GM12878 (cell line): ENCODE data around the gene LRRN1. TPM values are rescaled to one million over a fixed set of nuclear protein-coding genes. Genes with fewer than 3 reads are reported as not detected.

Experiments used
- ATAC-seq: fragments of 200-7000 bp; cut with Tn5 transposase; 3 replicates; pipeline ENCODE4 v1.9.1; 2020; ENCODE audit warnings: mild to moderate bottlenecking, moderate library complexity
- BruUV-seq: library from RNA; stranded (reverse); fragments of 400-500 nt; replicated peaks from 2 replicates; lab custom pipeline; 2021; lab: Mats Ljungman, UMichigan
- CTCF ChIA-PET: fragments of 300-600 bp; sonication (Branson Sonifier 250); formaldehyde crosslinking; extraction: SDS; loops from one replicate; lab custom pipeline; 2021; ENCODE audit warnings: inconsistent platforms; lab: Yijun Ruan, JAX
- POLR2A ChIA-PET: fragments of 350-600 bp; formaldehyde crosslinking; extraction: SDS; loops from one replicate; lab custom pipeline; 2021; ENCODE audit warnings: inconsistent platforms; lab: Charles Lee
- RAD21 ChIA-PET: fragments of 300-600 bp; sonication (Branson Sonifier 250); formaldehyde crosslinking; loops from one replicate; lab custom pipeline; 2023; ENCODE audit warnings: antibody characterized with exemption; ENCODE audit not compliant: unreplicated experiment; lab: Charles Lee
- SMC1A ChIA-PET: fragments of 300-600 bp; sonication (Branson Sonifier 250); formaldehyde crosslinking; loops from one replicate; lab custom pipeline; 2023; ENCODE audit not compliant: unreplicated experiment, uncharacterized antibody; lab: Charles Lee
- DNase-seq: peaks from one replicate; pipeline ENCODE4 v3.0.0-alpha.2; 2011; ENCODE audit warnings: low read depth, low spot score
- FAIRE-seq: peaks from 3 replicates; lab custom pipeline; 2011; peaks lifted over from hg19 to GRCh38; lab: Jason Lieb, UNC
- H2AFZ ChIP-seq: 2 replicates; pipeline ENCODE4 v1.6.0; 2011; ENCODE audit warnings: low read depth, low read length, control low read depth; ENCODE audit not compliant: control insufficient read depth
- H3K27ac ChIP-seq: 2 replicates; pipeline ENCODE4 v1.5.1; 2011; ENCODE audit warnings: control low read depth; ENCODE audit not compliant: control insufficient read depth, insufficient read depth
- H3K27me3 ChIP-seq, 2 experiments: replicated peaks in 1 of 2; 2 replicates each; pipeline versions ENCODE4 v1.6.0 to v1.6.1; 2011; ENCODE audit warnings: low read length in 1 of 2; ENCODE audit not compliant: control insufficient read depth in 2 of 2, insufficient read depth in 2 of 2
- H3K36me3 ChIP-seq, 2 experiments: 2 replicates each; pipeline ENCODE4 v1.5.1; 2011; ENCODE audit warnings: low read length in 1 of 2; ENCODE audit not compliant: control insufficient read depth in 2 of 2, insufficient read depth in 2 of 2
- H3K4me1 ChIP-seq: 2 replicates; pipeline ENCODE4 v1.6.1; 2011; ENCODE audit warnings: mild to moderate bottlenecking, low read length, moderate library complexity, mixed read lengths; ENCODE audit not compliant: control insufficient read depth, insufficient read depth
- H3K4me2 ChIP-seq: 2 replicates; pipeline ENCODE4 v1.6.0; 2011; ENCODE audit warnings: control low read depth; ENCODE audit not compliant: control insufficient read depth, insufficient read depth
- H3K4me3 ChIP-seq: fragments of 200-600 bp; sonication (generic); 2 replicates; pipeline ENCODE4 v1.5.1; 2016
- H3K79me2 ChIP-seq: 2 replicates; pipeline ENCODE4 v1.6.0; 2011; ENCODE audit warnings: low read length; ENCODE audit not compliant: control insufficient read depth, insufficient read depth
- H3K9ac ChIP-seq: 2 replicates; pipeline ENCODE4 v1.8.0; 2011; ENCODE audit warnings: low read length, control low read depth, mixed read lengths; ENCODE audit not compliant: control insufficient read depth, insufficient read depth
- H3K9me3 ChIP-seq: replicated peaks from 3 replicates; pipeline ENCODE4 v1.5.1; 2011; ENCODE audit warnings: mild to moderate bottlenecking, low read length; ENCODE audit not compliant: control insufficient read depth, insufficient read depth
- H4K20me1 ChIP-seq: 2 replicates; pipeline ENCODE4 v1.6.0; 2011; ENCODE audit not compliant: control insufficient read depth, insufficient read depth
- BACH1 ChIP-seq: fragments of 450-650 bp; IDR thresholded peaks from 2 replicates; pipeline ENCODE4 v1.6.1; 2017; ENCODE audit warnings: mild to moderate bottlenecking, borderline replicate concordance
- JUND ChIP-seq: IDR thresholded peaks from 2 replicates; pipeline ENCODE4 v1.6.1; 2012; ENCODE audit warnings: low read depth, mild to moderate bottlenecking, low read length, improper control_type of control experiment, moderate library complexity
- MEF2B ChIP-seq: fragments of 450-650 bp; IDR thresholded peaks from 2 replicates; pipeline ENCODE4 v1.6.1; 2018; ENCODE audit warnings: mild to moderate bottlenecking, moderate library complexity; ENCODE audit not compliant: partially characterized antibody, poor library complexity, severe bottlenecking
- PAX5 ChIP-seq: IDR thresholded peaks from 2 replicates; pipeline ENCODE4 v1.6.1; 2011; ENCODE audit warnings: low read depth, low read length, borderline replicate concordance
- POLR2AphosphoS2 ChIP-seq: IDR thresholded peaks from 2 replicates; pipeline ENCODE4 v1.6.1; 2011; ENCODE audit warnings: low read depth, mild to moderate bottlenecking, low read length, improper control_type of control experiment, moderate library complexity
- RAD21 ChIP-seq: IDR thresholded peaks from 2 replicates; pipeline ENCODE4 v1.6.1; 2011; ENCODE audit warnings: mild to moderate bottlenecking, low read depth, low read length, moderate library complexity; ENCODE audit not compliant: insufficient read depth
- RUNX3 ChIP-seq: IDR thresholded peaks from 2 replicates; pipeline ENCODE4 v1.6.1; 2012; ENCODE audit warnings: low read length, inconsistent platforms
- ZZZ3 ChIP-seq: IDR thresholded peaks from 2 replicates; pipeline ENCODE4 v1.6.1; 2011; ENCODE audit warnings: low read depth; ENCODE audit not compliant: control insufficient read depth, insufficient read length
- WGBS: methylation state at CpG from one replicate; pipeline ENCODE4 v1.1.6; 2016; ENCODE audit warnings: low lambda C conversion rate; ENCODE audit not compliant: insufficient replicate concordance, insufficient coverage; ENCODE audit errors: missing lambda C conversion rate; 5-methylcytosine and 5-hydroxymethylcytosine counted together
- in situ Hi-C: fragments of 300-500 bp; cut with MboI; formaldehyde crosslinking; loops from 9 replicates; pipeline ENCODE4 v1.14.3; 2018; ENCODE audit warnings: mixed read lengths
- intact Hi-C: fragments of 100-400 bp; cut with micrococcal nuclease; formaldehyde crosslinking; loops from one replicate; pipeline ENCODE4 v1.14.2; 2022; ENCODE audit not compliant: unreplicated experiment
- polyA plus RNA-seq, 11 experiments: library from polyadenylated mRNA; depleted of rRNA in 4 of 11; unstranded in 6 of 11; stranded (reverse) in 5 of 11; fragments of >200 nt; fragmentation: Nextera tagmentation in 4 of 11; fragmentation: Illumina TruSeq in 1 of 11; extraction: Ambion mirVana in 4 of 11; extraction: Trizol in 1 of 11; gene quantifications; 1 replicate in 1 of 11; 2 replicates in 10 of 11; pipeline versions ENCODE4 v1.2.1 to v1.2.3, GENCODE V29; 2011 to 2016; ENCODE audit warnings: inconsistent platforms in 2 of 11, missing spikeins in 2 of 11, low read depth in 1 of 11
- total RNA-seq, 4 experiments: library from RNA; depleted of rRNA in 3 of 4; stranded (reverse); fragments of >200 nt in 3 of 4; fragmentation: Illumina TruSeq in 1 of 4; extraction: Trizol in 1 of 4; gene quantifications; 2 replicates each; pipeline versions ENCODE4 v1.2.1 to v1.2.3, GENCODE V29; 2013 to 2021
- TF ChIP-seq, protein P1 (sequence below): fragments of 450-650 bp; IDR thresholded peaks from 2 replicates; pipeline ENCODE4 v1.6.1; 2017; ENCODE audit warnings: low read depth, mild to moderate bottlenecking, moderate library complexity
- TF ChIP-seq, protein P2 (sequence below): fragments of 450-650 bp; IDR thresholded peaks from 2 replicates; pipeline ENCODE4 v1.6.1; 2017; ENCODE audit warnings: borderline replicate concordance
- TF ChIP-seq, protein P3 (sequence below): IDR thresholded peaks from 2 replicates; pipeline ENCODE4 v1.6.1; 2012; ENCODE audit warnings: improper control_type of control experiment, low read depth, low read length; ENCODE audit not compliant: insufficient replicate concordance
- TF ChIP-seq, protein P4 (sequence below): fragments of 450-650 bp; IDR thresholded peaks from 2 replicates; pipeline ENCODE4 v1.6.1; 2016; ENCODE audit warnings: mild to moderate bottlenecking
- TF ChIP-seq, protein P5 (sequence below): fragments of 450-650 bp; IDR thresholded peaks from 2 replicates; pipeline ENCODE4 v1.6.1; 2014; ENCODE audit warnings: mild to moderate bottlenecking

The LRRN1 gene
- total and polyA plus RNA-seq, 10 of the 15 experiments (the other 5 are each of a cell fraction or from before 2014, with no cell fraction given): 0.01 to 0.04 TPM; not detected in 8

DNA sequence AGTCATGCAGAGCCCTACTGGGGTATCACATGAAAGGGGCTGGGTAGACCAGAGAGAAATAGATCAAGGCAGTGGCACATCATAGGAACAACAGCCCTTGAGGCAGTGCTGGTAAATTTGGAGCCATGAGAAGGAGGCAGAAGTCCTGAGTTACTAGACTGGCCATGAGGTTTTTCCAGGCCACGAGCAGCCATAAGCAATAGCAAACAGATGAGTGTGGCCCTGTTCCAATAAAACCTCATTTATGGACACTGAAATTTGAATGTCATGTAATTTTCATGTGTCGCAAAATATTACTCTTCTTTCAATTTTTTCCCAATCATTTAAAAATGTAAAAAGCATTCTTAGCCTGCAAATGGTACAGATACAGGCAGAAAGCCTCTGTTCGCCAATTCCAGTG is 28.1 kb upstream of the LRRN1 start:
- Histone ChIP-seq H3K9ac (no peak overlapping the region), H3K4me1 (no peaks in the 10 kb centered on the region), H4K20me1 (no peaks in the 10 kb centered on the region), H3K27ac (no peak overlapping the region), H3K4me2 (no peak overlapping the region), H3K9me3 (no peaks in the 10 kb centered on the region; the same call in 2 of the 3 replicates), H3K4me3 (no peak overlapping the region), H3K27me3 (no peaks in the 10 kb centered on the region), H2AFZ (no peak overlapping the region), H3K36me3 (no peaks in the 10 kb centered on the region), H3K79me2 (no peaks in the 10 kb centered on the region)
- 26% methylated on average over 3 of the region's 3 CpGs for WGBS
- no TSS peak for BruUV-seq
- in situ Hi-C loops: no loop called here
- intact Hi-C loops: no loop called here
- ChIA-PET SMC1A (interaction anchor here (1.3 to 1.7 kb wide), 2 partner anchors 8 kb away, joined by 3 to 4 read pairs; no protein-coding TSS in a partner anchor), RAD21 (no interaction called here), POLR2A (no interaction called here), CTCF (no interaction called here)
- ATAC-seq (no peak), FAIRE-seq (no peak), DNase-seq (no peak)
- TF ChIP-seq POLR2AphosphoS2 (no peak), ZZZ3 (no peak), RUNX3 (no peak), JUND (no peak), RAD21 (no peak), BACH1 (no peak), PAX5 (no peak), MEF2B (no peak)
- TF ChIP-seq, protein P1, sequence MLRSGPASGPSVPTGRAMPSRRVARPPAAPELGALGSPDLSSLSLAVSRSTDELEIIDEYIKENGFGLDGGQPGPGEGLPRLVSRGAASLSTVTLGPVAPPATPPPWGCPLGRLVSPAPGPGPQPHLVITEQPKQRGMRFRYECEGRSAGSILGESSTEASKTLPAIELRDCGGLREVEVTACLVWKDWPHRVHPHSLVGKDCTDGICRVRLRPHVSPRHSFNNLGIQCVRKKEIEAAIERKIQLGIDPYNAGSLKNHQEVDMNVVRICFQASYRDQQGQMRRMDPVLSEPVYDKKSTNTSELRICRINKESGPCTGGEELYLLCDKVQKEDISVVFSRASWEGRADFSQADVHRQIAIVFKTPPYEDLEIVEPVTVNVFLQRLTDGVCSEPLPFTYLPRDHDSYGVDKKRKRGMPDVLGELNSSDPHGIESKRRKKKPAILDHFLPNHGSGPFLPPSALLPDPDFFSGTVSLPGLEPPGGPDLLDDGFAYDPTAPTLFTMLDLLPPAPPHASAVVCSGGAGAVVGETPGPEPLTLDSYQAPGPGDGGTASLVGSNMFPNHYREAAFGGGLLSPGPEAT: no peak
- TF ChIP-seq, protein P2, sequence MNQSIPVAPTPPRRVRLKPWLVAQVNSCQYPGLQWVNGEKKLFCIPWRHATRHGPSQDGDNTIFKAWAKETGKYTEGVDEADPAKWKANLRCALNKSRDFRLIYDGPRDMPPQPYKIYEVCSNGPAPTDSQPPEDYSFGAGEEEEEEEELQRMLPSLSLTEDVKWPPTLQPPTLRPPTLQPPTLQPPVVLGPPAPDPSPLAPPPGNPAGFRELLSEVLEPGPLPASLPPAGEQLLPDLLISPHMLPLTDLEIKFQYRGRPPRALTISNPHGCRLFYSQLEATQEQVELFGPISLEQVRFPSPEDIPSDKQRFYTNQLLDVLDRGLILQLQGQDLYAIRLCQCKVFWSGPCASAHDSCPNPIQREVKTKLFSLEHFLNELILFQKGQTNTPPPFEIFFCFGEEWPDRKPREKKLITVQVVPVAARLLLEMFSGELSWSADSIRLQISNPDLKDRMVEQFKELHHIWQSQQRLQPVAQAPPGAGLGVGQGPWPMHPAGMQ: no peak
- TF ChIP-seq, protein P3, sequence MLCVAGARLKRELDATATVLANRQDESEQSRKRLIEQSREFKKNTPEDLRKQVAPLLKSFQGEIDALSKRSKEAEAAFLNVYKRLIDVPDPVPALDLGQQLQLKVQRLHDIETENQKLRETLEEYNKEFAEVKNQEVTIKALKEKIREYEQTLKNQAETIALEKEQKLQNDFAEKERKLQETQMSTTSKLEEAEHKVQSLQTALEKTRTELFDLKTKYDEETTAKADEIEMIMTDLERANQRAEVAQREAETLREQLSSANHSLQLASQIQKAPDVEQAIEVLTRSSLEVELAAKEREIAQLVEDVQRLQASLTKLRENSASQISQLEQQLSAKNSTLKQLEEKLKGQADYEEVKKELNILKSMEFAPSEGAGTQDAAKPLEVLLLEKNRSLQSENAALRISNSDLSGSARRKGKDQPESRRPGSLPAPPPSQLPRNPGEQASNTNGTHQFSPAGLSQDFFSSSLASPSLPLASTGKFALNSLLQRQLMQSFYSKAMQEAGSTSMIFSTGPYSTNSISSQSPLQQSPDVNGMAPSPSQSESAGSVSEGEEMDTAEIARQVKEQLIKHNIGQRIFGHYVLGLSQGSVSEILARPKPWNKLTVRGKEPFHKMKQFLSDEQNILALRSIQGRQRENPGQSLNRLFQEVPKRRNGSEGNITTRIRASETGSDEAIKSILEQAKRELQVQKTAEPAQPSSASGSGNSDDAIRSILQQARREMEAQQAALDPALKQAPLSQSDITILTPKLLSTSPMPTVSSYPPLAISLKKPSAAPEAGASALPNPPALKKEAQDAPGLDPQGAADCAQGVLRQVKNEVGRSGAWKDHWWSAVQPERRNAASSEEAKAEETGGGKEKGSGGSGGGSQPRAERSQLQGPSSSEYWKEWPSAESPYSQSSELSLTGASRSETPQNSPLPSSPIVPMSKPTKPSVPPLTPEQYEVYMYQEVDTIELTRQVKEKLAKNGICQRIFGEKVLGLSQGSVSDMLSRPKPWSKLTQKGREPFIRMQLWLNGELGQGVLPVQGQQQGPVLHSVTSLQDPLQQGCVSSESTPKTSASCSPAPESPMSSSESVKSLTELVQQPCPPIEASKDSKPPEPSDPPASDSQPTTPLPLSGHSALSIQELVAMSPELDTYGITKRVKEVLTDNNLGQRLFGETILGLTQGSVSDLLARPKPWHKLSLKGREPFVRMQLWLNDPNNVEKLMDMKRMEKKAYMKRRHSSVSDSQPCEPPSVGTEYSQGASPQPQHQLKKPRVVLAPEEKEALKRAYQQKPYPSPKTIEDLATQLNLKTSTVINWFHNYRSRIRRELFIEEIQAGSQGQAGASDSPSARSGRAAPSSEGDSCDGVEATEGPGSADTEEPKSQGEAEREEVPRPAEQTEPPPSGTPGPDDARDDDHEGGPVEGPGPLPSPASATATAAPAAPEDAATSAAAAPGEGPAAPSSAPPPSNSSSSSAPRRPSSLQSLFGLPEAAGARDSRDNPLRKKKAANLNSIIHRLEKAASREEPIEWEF: no peak
- TF ChIP-seq, protein P4, sequence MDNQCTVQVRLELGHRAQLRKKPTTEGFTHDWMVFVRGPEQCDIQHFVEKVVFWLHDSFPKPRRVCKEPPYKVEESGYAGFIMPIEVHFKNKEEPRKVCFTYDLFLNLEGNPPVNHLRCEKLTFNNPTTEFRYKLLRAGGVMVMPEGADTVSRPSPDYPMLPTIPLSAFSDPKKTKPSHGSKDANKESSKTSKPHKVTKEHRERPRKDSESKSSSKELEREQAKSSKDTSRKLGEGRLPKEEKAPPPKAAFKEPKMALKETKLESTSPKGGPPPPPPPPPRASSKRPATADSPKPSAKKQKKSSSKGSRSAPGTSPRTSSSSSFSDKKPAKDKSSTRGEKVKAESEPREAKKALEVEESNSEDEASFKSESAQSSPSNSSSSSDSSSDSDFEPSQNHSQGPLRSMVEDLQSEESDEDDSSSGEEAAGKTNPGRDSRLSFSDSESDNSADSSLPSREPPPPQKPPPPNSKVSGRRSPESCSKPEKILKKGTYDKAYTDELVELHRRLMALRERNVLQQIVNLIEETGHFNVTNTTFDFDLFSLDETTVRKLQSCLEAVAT: no peak
- TF ChIP-seq, protein P5, sequence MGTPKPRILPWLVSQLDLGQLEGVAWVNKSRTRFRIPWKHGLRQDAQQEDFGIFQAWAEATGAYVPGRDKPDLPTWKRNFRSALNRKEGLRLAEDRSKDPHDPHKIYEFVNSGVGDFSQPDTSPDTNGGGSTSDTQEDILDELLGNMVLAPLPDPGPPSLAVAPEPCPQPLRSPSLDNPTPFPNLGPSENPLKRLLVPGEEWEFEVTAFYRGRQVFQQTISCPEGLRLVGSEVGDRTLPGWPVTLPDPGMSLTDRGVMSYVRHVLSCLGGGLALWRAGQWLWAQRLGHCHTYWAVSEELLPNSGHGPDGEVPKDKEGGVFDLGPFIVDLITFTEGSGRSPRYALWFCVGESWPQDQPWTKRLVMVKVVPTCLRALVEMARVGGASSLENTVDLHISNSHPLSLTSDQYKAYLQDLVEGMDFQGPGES: no peak
